K562 (cell line): ENCODE measurements around the gene HOXA7. TPM values are rescaled to one million over a fixed set of nuclear protein-coding genes. Genes with fewer than 3 reads are reported as not detected.

ENCODE experiments used
- ATAC-seq: fragments of 200-7000 bp; cut with Tn5 transposase; 3 replicates; pipeline ENCODE4 v1.9.1; 2020; ENCODE audit warnings: moderate library complexity
- BruUV-seq: library from RNA; stranded (reverse); fragments of 400-500 nt; replicated peaks from 2 replicates; lab custom pipeline; 2021; lab: Mats Ljungman, UMichigan
- CTCF ChIA-PET: fragments of 300-600 bp; formaldehyde crosslinking; extraction: SDS; loops from one replicate; lab custom pipeline; 2021; ENCODE audit warnings: low intra/inter-chr PET ratio; lab: Yijun Ruan, JAX
- POLR2A ChIA-PET: fragments of 300-600, 350-650 bp; sonication (Branson Sonifier 250); formaldehyde crosslinking; extraction: SDS; loops from one replicate; lab custom pipeline; 2021; ENCODE audit warnings: antibody characterized with exemption, inconsistent platforms; lab: Yijun Ruan, JAX
- DNase-seq, 4 experiments: peaks; one replicate each; pipeline versions ENCODE4 v3.0.0 to v3.0.0-alpha.2; 2011 to 2018; ENCODE audit warnings: low spot score in 3 of 4, mixed read lengths in 3 of 4; ENCODE audit errors: extremely low read depth in 1 of 4
- FAIRE-seq: peaks from 2 replicates; lab custom pipeline; 2011; peaks lifted over from hg19 to GRCh38; lab: Jason Lieb, UNC
- H2AFZ ChIP-seq: 2 replicates; pipeline ENCODE4 v1.6.0; 2011; ENCODE audit warnings: low read depth, low read length, control low read depth, inconsistent platforms
- H3K27ac ChIP-seq: fragments of 200-600 bp; 3 replicates; pipeline ENCODE4 v1.8.0; 2011; ENCODE audit warnings: low read depth, mild to moderate bottlenecking, control low read depth, inconsistent platforms, low read length, moderate library complexity, mixed read lengths; ENCODE audit errors: extremely low read depth
- H3K27me3 ChIP-seq, 2 experiments: fragments of 300-600 bp in 1 of 2; 2 replicates in 1 of 2; 3 replicates in 1 of 2; pipeline versions ENCODE4 v1.6.0 to v1.8.0; 2011; ENCODE audit warnings: inconsistent platforms in 2 of 2, low read length in 2 of 2, mild to moderate bottlenecking in 1 of 2, mixed read lengths in 1 of 2, moderate library complexity in 1 of 2; ENCODE audit not compliant: control insufficient read depth in 2 of 2, insufficient read depth in 2 of 2
- H3K36me3 ChIP-seq: fragments of 300-600 bp; 3 replicates; pipeline ENCODE4 v1.8.0; 2011; ENCODE audit warnings: mild to moderate bottlenecking, low read length, inconsistent platforms; ENCODE audit not compliant: control insufficient read depth, insufficient read depth
- H3K4me1 ChIP-seq, 2 experiments: fragments of 200-600 bp in 1 of 2; replicated peaks in 1 of 2; 2 replicates in 1 of 2; 3 replicates in 1 of 2; pipeline versions ENCODE4 v1.5.1 to v1.8.0; 2011; ENCODE audit warnings: inconsistent platforms in 2 of 2, low read length in 2 of 2, mild to moderate bottlenecking in 1 of 2, mixed read lengths in 1 of 2, moderate library complexity in 1 of 2; ENCODE audit not compliant: control insufficient read depth in 2 of 2, insufficient read depth in 2 of 2
- H3K4me2 ChIP-seq: 2 replicates; pipeline ENCODE4 v1.6.1; 2011; ENCODE audit warnings: low read length, control low read depth, inconsistent platforms, mixed read lengths; ENCODE audit not compliant: insufficient read depth
- H3K4me3 ChIP-seq: fragments of 200-600 bp; sonication (generic), shearing (Covaris generic); 2 replicates; pipeline ENCODE4 v1.5.1; 2016; ENCODE audit warnings: control low read depth, inconsistent platforms
- H3K79me2 ChIP-seq: fragments of 200-600 bp; 3 replicates; pipeline ENCODE4 v1.8.0; 2011; ENCODE audit warnings: low read length, inconsistent platforms; ENCODE audit not compliant: control insufficient read depth, insufficient read depth
- H3K9ac ChIP-seq, 2 experiments: 2 replicates each; pipeline versions ENCODE4 v1.6.0 to v1.6.1; 2011; ENCODE audit warnings: low read depth in 2 of 2, low read length in 2 of 2, control low read depth in 1 of 2, inconsistent platforms in 1 of 2, mild to moderate bottlenecking in 1 of 2, mixed read lengths in 1 of 2; ENCODE audit not compliant: insufficient read depth in 1 of 2
- H3K9me1 ChIP-seq: one replicate; pipeline ENCODE4 v1.6.0; 2011; ENCODE audit warnings: inconsistent platforms, mild to moderate bottlenecking, low read length, moderate library complexity; ENCODE audit not compliant: control insufficient read depth, insufficient read depth
- H3K9me3 ChIP-seq: replicated peaks from 2 replicates; pipeline ENCODE4 v1.5.1; 2011; ENCODE audit warnings: low read depth, low read length, inconsistent platforms; ENCODE audit not compliant: control insufficient read depth, insufficient read depth
- H4K20me1 ChIP-seq: replicated peaks from 2 replicates; pipeline ENCODE4 v1.6.1; 2011; ENCODE audit warnings: low read length, inconsistent platforms, mixed read lengths; ENCODE audit not compliant: control insufficient read depth, insufficient read depth
- CAMTA2 ChIP-seq: fragments of 250-450 bp; sonication (Bioruptor Pico); conservative IDR thresholded peaks from 2 replicates; pipeline ENCODE4 v1.5.1; 2022
- CCAR2 ChIP-seq: fragments of 200-400 bp; formaldehyde crosslinking; IDR thresholded peaks from 2 replicates; pipeline ENCODE4 v1.6.1; 2017; ENCODE audit warnings: mild to moderate bottlenecking, low read depth, low read length
- DACH1 ChIP-seq: fragments of 450-650 bp; IDR thresholded peaks from 2 replicates; pipeline ENCODE4 v1.6.1; 2018; ENCODE audit not compliant: partially characterized antibody
- MTA1 ChIP-seq: fragments of 450-650 bp; IDR thresholded peaks from 2 replicates; pipeline ENCODE4 v1.6.1; 2017; ENCODE audit warnings: borderline replicate concordance
- PCBP1 ChIP-seq: fragments of 200-400 bp; formaldehyde crosslinking; IDR thresholded peaks from 2 replicates; pipeline ENCODE4 v1.6.1; 2018; ENCODE audit warnings: mild to moderate bottlenecking, low read depth, low read length; ENCODE audit not compliant: poor library complexity, severe bottlenecking
- SP2 ChIP-seq: IDR thresholded peaks from 2 replicates; pipeline ENCODE4 v1.6.1; 2011; ENCODE audit warnings: mild to moderate bottlenecking, low read depth, low read length, moderate library complexity; ENCODE audit not compliant: poor library complexity, severe bottlenecking; ENCODE audit errors: extremely low read depth
- STAT5A ChIP-seq: IDR thresholded peaks from 2 replicates; pipeline ENCODE4 v1.6.1; 2012; ENCODE audit warnings: low read length, inconsistent platforms, borderline replicate concordance
- ZBTB8A ChIP-seq: fragments of 450-650 bp; IDR thresholded peaks from 2 replicates; pipeline ENCODE4 v1.6.1; 2018; ENCODE audit warnings: mild to moderate bottlenecking, moderate library complexity; ENCODE audit not compliant: partially characterized antibody
- ZFP1 ChIP-seq: fragments of 450-650 bp; formaldehyde crosslinking; IDR thresholded peaks from 2 replicates; pipeline ENCODE4 v1.4.0; 2020; ENCODE audit warnings: mild to moderate bottlenecking, mixed read lengths
- WGBS: fragments of 100-300 bp; shearing (Covaris generic); methylation state at CpG from one replicate; pipeline ENCODE4 v1.1.6; 2016; ENCODE audit warnings: low coverage, mixed read lengths; ENCODE audit not compliant: insufficient coverage; ENCODE audit errors: missing lambda C conversion rate; 5-methylcytosine and 5-hydroxymethylcytosine counted together
- in situ Hi-C: fragments of 300-500 bp; cut with MboI; formaldehyde crosslinking; loops from 4 replicates; pipeline ENCODE4 v1.15.0; 2018; ENCODE audit warnings: inconsistent platforms, mixed read lengths
- intact Hi-C: fragments of 100-400 bp; cut with micrococcal nuclease; formaldehyde crosslinking; loops from 2 replicates; pipeline ENCODE4 v1.14.2; 2022
- polyA plus RNA-seq, 8 experiments: library from polyadenylated mRNA; depleted of rRNA in 4 of 8; stranded (reverse) in 5 of 8; unstranded in 3 of 8; fragments of >200 nt; fragmentation: Nextera tagmentation in 2 of 8; fragmentation: Illumina TruSeq in 1 of 8; extraction: Ambion mirVana in 2 of 8; extraction: Trizol in 1 of 8; gene quantifications; 2 replicates each; pipeline versions ENCODE4 v1.2.1 to v1.2.3, GENCODE V29; 2011 to 2014; ENCODE audit warnings: inconsistent platforms in 1 of 8, missing spikeins in 1 of 8
- total RNA-seq, 7 experiments: library from RNA; depleted of rRNA in 6 of 7; stranded (reverse); fragments of >200 nt in 6 of 7; fragmentation: Illumina TruSeq in 2 of 7; extraction: Trizol in 2 of 7; gene quantifications; 2 replicates each; pipeline versions ENCODE4 v1.2.1 to v1.2.3, GENCODE V29; 2011 to 2021; ENCODE audit warnings: low replicate concordance in 1 of 7
- TF ChIP-seq, protein P1 (sequence below), 2 experiments: fragments of 450-650 bp in 1 of 2; sonication (generic) in 1 of 2; formaldehyde crosslinking in 1 of 2; IDR thresholded peaks in 1 of 2; conservative IDR thresholded peaks in 1 of 2; 2 replicates each; pipeline versions ENCODE4 v1.6.1 to v1.8.1; 2016 to 2023; ENCODE audit warnings: mild to moderate bottlenecking in 2 of 2, moderate library complexity in 2 of 2, inconsistent platforms in 1 of 2, missing genetic modification reagents in 1 of 2

The HOXA7 gene
- total and polyA plus RNA-seq, 9 of the 15 experiments (the other 6 are each of a cell fraction or from before 2014, with no cell fraction given), result not detected

DNA sequence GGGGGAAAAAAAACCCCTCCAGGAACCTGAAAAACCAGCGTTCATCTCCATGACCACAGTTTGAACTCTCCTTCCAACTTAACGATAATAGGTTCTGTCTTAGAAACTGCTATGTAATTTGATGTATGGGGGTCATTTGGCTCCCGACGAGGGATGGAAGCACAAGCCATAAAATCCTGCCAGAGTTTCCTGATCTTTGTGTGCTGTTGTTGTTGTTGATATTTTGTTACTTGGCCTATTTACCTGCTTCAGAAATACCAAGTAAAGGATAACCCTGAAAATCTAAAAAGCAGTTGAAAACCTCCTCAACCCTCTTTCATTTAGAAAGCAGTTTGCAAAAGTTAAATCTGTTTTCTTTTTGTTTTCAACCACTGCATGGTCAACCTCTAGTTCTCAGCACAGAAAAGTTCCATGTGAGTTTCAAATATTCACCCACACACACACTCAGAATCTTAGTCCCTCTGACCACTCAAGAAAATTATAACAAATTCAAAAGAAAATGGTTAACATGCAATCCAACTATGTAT is 44.7 kb downstream of the HOXA7 start:
- intact Hi-C loops (no loop called here), in situ Hi-C loops (no loop called here)
- ChIA-PET CTCF (no interaction called here), POLR2A (no interaction called here)
- Histone ChIP-seq H4K20me1 (0 out of 2 replicates have a peak, but pooled peaks cover 6% of the 10 kb centered on the region), H2AFZ (no peak overlapping the region), H3K9me3 (no peaks in the 10 kb centered on the region), H3K36me3 (no peaks in the 10 kb centered on the region), H3K4me3 (no peak overlapping the region), H3K4me2 (no peak overlapping the region), H3K79me2 (no peaks in the 10 kb centered on the region), H3K9ac (no peak overlapping the region), H3K27me3 (peaks cover 54 to 65% of the 10 kb centered on the region in 2 experiments; a peak in 4 of 5 replicates), H3K9me1 (no peaks in the 10 kb centered on the region), H3K4me1 (peaks cover 0 to 28% of the 10 kb centered on the region in 2 experiments; a peak in 2 of 5 replicates), H3K27ac (no peak overlapping the region)
- no TSS peak for BruUV-seq
- DNase-seq (no peak), FAIRE-seq (no peak), ATAC-seq (no peak)
- WGBS, result 0% methylated on average over 4 of the region's 4 CpGs
- TF ChIP-seq SP2, result no peak
- TF ChIP-seq CCAR2, result no peak
- TF ChIP-seq CAMTA2 (CRISPR knock-in tag), result no peak
- TF ChIP-seq PCBP1, result no peak
- no peak for TF ChIP-seq DACH1
- no peak for TF ChIP-seq STAT5A
- TF ChIP-seq, protein P1, sequence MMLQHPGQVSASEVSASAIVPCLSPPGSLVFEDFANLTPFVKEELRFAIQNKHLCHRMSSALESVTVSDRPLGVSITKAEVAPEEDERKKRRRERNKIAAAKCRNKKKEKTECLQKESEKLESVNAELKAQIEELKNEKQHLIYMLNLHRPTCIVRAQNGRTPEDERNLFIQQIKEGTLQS (IDR thresholded peaks at IDR 0.05), result no peak
- TF ChIP-seq, protein P1 (CRISPR knock-in tag; conservative IDR thresholded peaks at IDR 0.05), result no peak
- TF ChIP-seq MTA1, result no peak
- no peak for TF ChIP-seq ZBTB8A
- TF ChIP-seq ZFP1 (CRISPR knock-in tag), result no peak
